ENCODE measurements around the gene MTHFD1.

The MTHFD1 gene

DNA sequence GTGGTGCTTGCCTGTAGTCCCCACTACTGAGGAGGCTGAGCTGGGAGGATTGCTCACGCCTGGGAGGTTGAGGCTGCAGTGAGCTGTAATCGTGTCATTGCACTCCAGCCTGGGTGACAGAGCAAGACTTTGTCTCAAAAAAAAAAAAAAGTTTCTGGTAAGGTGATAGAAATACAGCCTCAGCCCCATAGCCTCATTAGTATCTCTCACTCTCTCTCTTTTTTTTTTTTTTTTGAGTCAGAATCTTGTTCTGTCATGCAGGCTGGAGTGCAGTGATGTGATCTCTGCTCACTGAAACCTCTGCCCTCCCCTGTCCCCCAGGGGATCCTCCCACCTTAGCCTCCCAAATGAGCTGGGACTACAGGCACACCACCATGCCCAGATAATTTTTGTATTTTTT, 19.2 kb downstream of the MTHFD1 start:
- DNase-seq (ENCODE audit: low read depth): no peak

DNA sequence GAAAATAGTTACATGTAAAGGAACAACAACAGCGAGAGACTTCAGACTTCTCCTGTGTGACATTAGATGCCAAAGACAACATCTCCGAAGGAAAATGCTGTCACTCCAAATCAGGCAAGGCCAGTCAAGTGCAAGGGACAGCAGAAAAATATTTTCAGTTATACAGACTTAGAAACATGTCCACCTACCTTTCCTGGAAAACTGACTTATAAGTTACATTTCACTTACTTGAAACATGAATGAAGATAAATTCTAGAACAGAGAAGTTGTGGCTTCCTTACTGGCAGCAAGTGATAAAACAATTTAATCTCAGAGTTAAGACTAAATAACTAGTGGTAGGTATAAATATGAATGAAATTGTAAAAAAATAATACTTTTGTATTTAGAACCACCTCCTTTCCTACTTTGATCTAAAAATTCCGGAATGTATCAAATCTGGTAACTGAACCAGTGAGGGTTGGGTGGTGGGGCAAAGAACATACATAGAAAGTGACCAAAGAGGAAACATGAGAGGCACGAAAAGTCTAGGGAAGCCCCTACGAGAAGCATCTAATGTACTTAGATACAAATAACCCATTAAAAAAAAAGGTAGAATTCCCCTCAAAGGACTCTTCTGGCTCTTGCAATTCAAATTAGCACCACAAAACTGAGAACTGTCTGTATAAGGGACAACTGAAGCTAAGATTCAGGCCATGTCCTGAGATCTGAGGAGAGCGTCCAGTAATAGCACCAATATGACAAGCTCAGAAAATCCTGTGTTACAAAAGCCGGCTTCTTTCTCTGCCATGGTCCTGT, 21.2 kb downstream of the MTHFD1 start:
- DNase-seq (ENCODE audit: low read depth): no peak

GRCh38 chr14:64410084-64410774, 22.1 kb downstream of the MTHFD1 start:
- no peak for DNase-seq (ENCODE audit: low read depth)

DNA sequence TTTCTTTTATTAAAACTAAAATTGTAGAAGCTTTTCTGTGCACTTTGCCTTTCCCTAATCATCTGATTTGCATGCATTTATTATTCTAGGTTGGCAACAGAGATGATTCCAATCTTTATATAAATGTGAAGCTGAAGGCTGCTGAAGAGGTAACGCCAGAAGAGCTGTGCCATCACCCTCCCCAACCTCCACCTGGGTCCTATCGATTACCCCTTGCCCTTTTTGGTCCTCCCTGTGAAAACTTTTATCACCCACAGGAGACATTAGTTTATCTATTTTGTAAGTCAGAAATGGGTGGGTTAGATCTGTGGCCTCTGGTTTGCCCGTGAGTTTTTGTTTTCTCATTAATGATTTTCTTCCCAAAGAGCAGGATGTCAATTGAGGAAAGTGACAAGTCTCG, 22.8 kb downstream of the MTHFD1 start:
- DNase-seq (ENCODE audit: low read depth): no peak

DNA sequence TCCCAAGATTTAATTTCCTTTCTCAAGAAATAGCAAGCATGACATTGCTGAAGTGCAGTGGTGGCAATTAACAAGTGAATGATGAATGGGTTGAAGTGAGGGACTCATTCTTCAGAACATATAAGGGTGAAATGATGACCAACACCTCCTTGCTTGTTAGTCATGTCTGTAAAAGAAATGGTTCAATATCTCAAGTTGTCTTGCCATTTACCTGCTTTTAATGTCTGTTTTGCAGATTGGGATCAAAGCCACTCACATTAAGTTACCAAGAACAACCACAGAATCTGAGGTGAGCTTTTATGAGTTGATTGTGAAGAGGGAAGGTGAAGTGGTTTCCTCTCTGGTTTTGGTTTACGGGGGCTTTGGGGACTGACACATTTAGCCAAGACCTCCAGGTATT, 24.1 kb downstream of the MTHFD1 start:
- DNase-seq (ENCODE audit: low read depth): no peak

- no peak for DNase-seq (ENCODE audit: low read depth)
Observed at GRCh38 chr14:64416348-64416932, 28.3 kb downstream of the MTHFD1 start.

GRCh38 chr14:64417055-64417770, 29.1 kb downstream of the MTHFD1 start:
- DNase-seq (ENCODE audit: low read depth): no peak

DNA sequence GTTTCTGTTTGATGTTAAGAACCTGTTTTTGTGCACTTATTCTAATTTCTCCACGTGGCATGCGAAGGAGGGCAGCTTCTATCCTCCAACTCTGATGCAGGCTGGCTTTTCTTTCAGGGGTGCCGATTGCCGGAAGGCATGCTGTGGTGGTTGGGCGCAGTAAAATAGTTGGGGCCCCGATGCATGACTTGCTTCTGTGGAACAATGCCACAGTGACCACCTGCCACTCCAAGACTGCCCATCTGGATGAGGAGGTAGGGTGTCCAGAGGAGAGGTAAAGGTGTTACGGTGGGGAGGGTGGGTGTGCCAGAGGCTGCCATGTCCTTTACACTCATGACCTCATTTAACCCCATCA, 29.6 kb downstream of the MTHFD1 start:
- DNase-seq (ENCODE audit: low read depth): no peak

- DNase-seq (ENCODE audit: low read depth): no peak
Observed at GRCh38 chr14:64419003-64419402, 30.9 kb downstream of the MTHFD1 start.

GRCh38 chr14:64421166-64421565, 33.0 kb downstream of the MTHFD1 start:
- no peak for DNase-seq (ENCODE audit: low read depth)

DNA sequence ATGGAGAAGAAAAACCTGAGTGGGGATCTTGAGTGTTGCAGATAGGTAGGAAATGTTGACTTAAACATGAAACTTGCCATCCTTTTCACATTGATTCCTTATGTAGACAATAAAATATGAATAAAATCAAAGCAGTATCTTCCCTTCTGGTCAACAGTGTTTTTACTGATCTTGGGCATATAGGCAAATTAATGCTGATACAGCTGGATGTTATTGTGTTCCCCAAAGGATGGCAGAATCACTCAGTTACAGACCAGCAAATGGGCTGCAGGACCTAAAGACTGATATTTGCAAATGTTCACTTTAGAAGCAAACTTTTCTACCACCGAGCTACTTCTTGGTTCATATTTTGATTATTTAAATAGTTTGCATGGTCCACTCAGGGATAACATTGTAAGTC, 33.9 kb downstream of the MTHFD1 start:
- DNase-seq (ENCODE audit: low read depth): no peak

DNA sequence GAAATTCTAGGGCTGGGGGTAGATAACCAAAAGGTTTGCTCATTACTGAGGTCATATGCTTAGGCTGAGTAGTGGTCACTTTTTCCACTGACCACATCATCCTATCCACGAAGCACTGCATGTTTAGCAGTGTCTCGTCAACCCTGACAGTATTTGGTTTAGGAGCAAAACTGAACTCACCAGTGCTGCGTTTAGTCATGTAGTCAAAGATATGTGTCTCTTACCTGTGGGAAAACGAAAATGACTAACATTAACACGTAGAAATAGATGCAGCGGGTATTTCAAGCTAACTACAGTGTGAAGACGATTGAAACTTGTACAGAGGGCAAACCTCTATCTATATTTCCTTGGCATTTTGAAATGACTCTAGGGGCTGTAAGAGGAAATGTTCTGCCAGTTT, 34.6 kb downstream of the MTHFD1 start:
- no peak for DNase-seq (ENCODE audit: low read depth)

- no peak for DNase-seq (ENCODE audit: low read depth)
Observed at GRCh38 chr14:64423987-64424386, 35.8 kb downstream of the MTHFD1 start.

GRCh38 chr14:64434528-64434927, 46.4 kb downstream of the MTHFD1 start:
- DNase-seq (ENCODE audit: low read depth): no peak

DNA sequence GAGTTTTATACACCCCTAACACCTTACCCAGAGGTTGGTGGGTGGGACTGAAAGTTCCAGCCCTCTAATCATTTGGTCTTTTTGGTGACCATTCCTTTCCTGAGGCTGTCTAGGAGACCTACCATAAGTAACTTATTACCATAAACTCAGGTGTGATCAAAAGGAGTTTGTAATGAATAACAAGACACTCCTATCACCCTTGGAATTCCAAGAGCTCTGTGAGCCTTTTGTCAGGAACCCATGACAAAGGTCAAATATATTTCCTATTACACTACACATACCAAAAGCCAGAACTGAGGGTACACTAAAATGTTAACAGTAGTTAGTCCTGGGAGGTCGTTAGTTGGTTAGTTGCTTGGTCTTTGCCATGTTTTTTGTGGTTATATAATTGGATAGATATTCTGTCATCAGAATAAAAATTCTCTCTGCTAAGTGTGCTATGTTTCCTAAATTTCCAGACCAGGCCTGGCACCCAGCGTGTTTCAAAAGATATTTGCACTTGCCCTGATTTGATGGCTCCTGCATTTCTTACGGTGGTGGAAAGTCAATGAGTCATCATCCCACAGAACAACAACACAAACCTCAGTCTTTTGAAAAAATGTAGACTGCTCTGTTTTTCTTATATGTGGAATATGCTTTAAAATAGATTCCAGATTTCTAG, 50.2 kb downstream of the MTHFD1 start:
- DNase-seq (ENCODE audit: low read depth): no peak

DNA sequence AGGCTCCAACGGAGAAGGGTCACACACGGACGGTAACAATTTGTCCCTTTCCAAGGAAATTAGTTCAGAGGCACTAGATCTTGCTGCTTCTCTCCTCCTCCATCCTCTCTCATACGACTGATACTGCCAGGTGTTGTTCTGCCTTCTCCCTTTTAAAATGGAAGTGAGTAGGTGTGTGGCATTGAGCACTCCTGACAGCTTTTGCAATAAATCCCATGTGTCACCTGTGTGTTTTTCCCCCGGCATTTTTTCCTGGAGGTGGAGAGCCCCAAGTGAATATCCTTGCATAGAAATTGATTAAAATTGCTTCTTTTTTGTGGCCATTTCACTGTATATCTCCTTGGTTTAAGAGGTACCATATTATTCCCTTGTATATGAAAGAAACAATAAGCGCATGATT, 51.0 kb downstream of the MTHFD1 start:
- no peak for DNase-seq (ENCODE audit: low read depth)

- no peak for DNase-seq (ENCODE audit: low read depth)
Observed at GRCh38 chr14:64440494-64440893, 52.3 kb downstream of the MTHFD1 start.

DNA sequence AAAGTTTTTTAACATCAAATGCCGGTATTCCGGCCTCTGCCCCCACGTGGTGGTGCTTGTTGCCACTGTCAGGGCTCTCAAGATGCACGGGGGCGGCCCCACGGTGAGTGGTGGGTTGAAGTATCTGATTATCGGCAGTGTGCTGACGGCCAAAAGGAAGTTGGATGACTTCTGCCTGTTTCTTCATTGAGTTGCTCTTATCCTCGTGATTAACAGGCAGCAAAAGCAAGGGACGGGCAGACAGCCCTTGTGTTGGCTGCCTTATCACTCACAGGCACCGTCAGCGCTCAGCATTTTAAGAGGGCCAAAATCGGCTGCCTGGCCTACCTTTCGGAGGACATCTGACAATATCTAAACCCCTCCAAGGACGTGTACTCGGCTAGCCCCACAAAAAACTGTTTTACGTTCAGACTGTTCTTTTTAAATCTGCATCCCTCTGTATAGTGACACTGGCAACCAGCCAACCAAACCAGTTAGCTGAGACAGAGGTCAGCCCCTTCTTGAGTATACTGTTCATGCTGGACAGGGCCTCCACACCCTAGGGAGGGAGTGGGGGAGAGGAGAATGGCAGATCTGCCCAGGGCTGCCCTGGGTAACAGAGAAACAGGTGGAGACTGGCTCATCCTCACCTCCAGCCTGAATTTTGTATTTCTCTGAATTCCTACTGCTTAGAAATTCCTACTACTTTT, 54.3 kb downstream of the MTHFD1 start:
- DNase-seq (ENCODE audit: low read depth): no peak

- DNase-seq (ENCODE audit: low read depth): no peak
Observed at GRCh38 chr14:64444140-64444539, 56.0 kb downstream of the MTHFD1 start.

DNA sequence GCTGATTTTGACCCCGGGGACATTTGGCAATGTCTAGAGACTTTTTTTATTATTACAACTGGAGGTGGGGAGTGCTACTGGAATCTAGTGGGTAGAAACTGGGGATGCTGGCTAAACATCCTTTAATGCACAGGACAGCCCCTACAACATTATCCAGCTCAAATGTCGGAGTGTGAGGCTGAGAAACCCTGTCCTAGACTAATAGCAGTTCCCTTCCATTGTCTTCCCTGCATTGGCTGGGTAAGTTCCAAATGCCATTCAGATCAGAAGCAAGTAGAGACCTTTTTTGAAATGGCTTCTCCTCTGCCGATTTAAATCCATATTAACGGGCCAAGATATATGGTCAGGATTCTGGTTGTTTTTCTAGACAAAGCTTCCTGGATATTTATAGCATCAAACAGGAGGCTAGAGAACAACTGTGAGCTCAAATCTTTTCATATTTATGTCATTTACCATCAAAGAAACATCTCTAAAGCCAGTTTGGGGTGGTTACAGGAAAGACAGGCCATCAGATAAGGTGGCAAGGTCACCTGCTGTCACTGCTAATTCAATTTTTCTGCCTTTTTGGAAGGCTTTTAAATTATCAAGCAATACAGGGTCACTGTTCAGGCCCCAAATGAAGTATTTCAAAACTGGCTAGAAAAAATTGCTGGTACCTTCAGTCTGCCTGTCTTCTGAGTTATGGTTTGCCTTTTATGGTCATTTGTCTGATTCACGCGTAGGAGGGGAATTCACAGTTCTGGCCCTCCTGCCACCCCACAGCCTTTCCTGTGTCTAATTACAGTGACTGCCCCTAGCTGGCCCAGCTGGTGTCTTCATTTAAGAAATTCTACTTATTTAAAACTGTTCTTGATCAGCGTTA, 57.1 kb downstream of the MTHFD1 start:
- no peak for DNase-seq (ENCODE audit: low read depth)

All from stimulated activated CD4-positive, alpha-beta T cell treated with anti-CD3 and anti-CD28 coated beads, Interleukin-2, amount 100 ng/mL, for 4 hours (primary cell).